Keratinocyte (primary cell): ENCODE data around the gene TRIB2. TPM values are rescaled to one million over a fixed set of nuclear protein-coding genes. Genes with fewer than 3 reads are reported as not detected.

Source experiments
- DNase-seq: peaks from one replicate; pipeline ENCODE4 v3.0.0-alpha.2; 2011; ENCODE audit warnings: low read depth, missing footprints, low spot score
- FAIRE-seq: peaks from 2 replicates; lab custom pipeline; 2011; peaks lifted over from hg19 to GRCh38; lab: Jason Lieb, UNC
- H2AFZ ChIP-seq: 2 replicates; pipeline ENCODE4 v1.6.0; 2012; ENCODE audit warnings: low read length, control low read depth, inconsistent platforms; ENCODE audit not compliant: control insufficient read depth
- H3K27ac ChIP-seq: 2 replicates; pipeline ENCODE4 v1.5.1; 2011; ENCODE audit warnings: low read length; ENCODE audit not compliant: control insufficient read depth, insufficient read depth
- H3K27me3 ChIP-seq: 3 replicates; pipeline ENCODE4 v1.6.0; 2011; ENCODE audit warnings: low read length; ENCODE audit not compliant: control insufficient read depth, insufficient read depth; ENCODE audit errors: extremely low read depth
- H3K36me3 ChIP-seq, 2 experiments: 2 replicates in 1 of 2; 3 replicates in 1 of 2; pipeline ENCODE4 v1.5.1; 2011; ENCODE audit warnings: low read length in 2 of 2, mild to moderate bottlenecking in 1 of 2; ENCODE audit not compliant: control insufficient read depth in 2 of 2, insufficient read depth in 2 of 2; ENCODE audit errors: extremely low read depth in 1 of 2
- H3K4me1 ChIP-seq: 3 replicates; pipeline ENCODE4 v1.5.1; 2011; ENCODE audit warnings: low read length; ENCODE audit not compliant: control insufficient read depth, insufficient read depth; ENCODE audit errors: extremely low read depth
- H3K4me2 ChIP-seq: 3 replicates; pipeline ENCODE4 v1.6.0; 2011; ENCODE audit warnings: low read depth, low read length; ENCODE audit not compliant: control insufficient read depth, insufficient read depth; ENCODE audit errors: extremely low read depth
- H3K4me3 ChIP-seq, 3 experiments: fragments of 200-600 bp in 1 of 3; sonication (generic) in 1 of 3; 2 replicates in 2 of 3; 3 replicates in 1 of 3; pipeline ENCODE4 v1.5.1; 2011 to 2016; ENCODE audit warnings: low read length in 3 of 3, mild to moderate bottlenecking in 3 of 3, control low read depth in 2 of 3, inconsistent platforms in 1 of 3, low read depth in 1 of 3, mixed read lengths in 1 of 3, mixed run types in 1 of 3, moderate library complexity in 1 of 3; ENCODE audit not compliant: control insufficient read depth in 2 of 3, insufficient read depth in 2 of 3; ENCODE audit errors: extremely low read depth in 1 of 3
- H3K79me2 ChIP-seq: 2 replicates; pipeline ENCODE4 v1.6.0; 2012; ENCODE audit warnings: low read length; ENCODE audit not compliant: control insufficient read depth, insufficient read depth
- H3K9ac ChIP-seq: 3 replicates; pipeline ENCODE4 v1.6.0; 2011; ENCODE audit warnings: low read length; ENCODE audit not compliant: control insufficient read depth, insufficient read depth; ENCODE audit errors: extremely low read depth
- H3K9me1 ChIP-seq: 3 replicates; pipeline ENCODE4 v1.6.0; 2011; ENCODE audit warnings: low read length; ENCODE audit not compliant: control insufficient read depth, insufficient read depth; ENCODE audit errors: extremely low read depth
- H3K9me3 ChIP-seq: 2 replicates; pipeline ENCODE4 v1.5.1; 2012; ENCODE audit warnings: low read depth, low read length; ENCODE audit not compliant: control insufficient read depth
- H4K20me1 ChIP-seq: 3 replicates; pipeline ENCODE4 v1.6.0; 2011; ENCODE audit warnings: low read length; ENCODE audit not compliant: control insufficient read depth, insufficient read depth; ENCODE audit errors: extremely low read depth
- CTCF ChIP-seq, 3 experiments: IDR thresholded peaks in 1 of 3; conservative IDR thresholded peaks in 1 of 3; optimal IDR thresholded peaks in 1 of 3; 2 replicates in 2 of 3; 3 replicates in 1 of 3; pipeline versions ENCODE3 to v1.5.1; 2011; ENCODE audit warnings: low read length in 3 of 3, mild to moderate bottlenecking in 3 of 3, moderate library complexity in 2 of 3, control low read depth in 1 of 3, inconsistent platforms in 1 of 3; ENCODE audit not compliant: insufficient read depth in 2 of 3; ENCODE audit errors: extremely low read depth in 1 of 3
- EZH2 ChIP-seq: IDR thresholded peaks from one replicate; pipeline ENCODE4 v1.6.1; 2012; ENCODE audit warnings: inconsistent platforms, mild to moderate bottlenecking, low read length, moderate library complexity
- dilution Hi-C: fragments of 300-500 bp; cut with MboI; formaldehyde crosslinking; loops from one replicate; pipeline ENCODE4 v1.7.0; 2020; ENCODE audit warnings: low sequenced_read_pairs; ENCODE audit not compliant: extremely low pct_ligation_motif_present
- polyA minus RNA-seq, 3 experiments: library from RNA; depleted of rRNA, polyadenylated mRNA; stranded (reverse); fragments of >200 nt; gene quantifications; 1 replicate in 1 of 3; 2 replicates in 1 of 3; 3 replicates in 1 of 3; pipeline ENCODE4 v1.2.3, GENCODE V29; 2011
- polyA plus RNA-seq, 5 experiments: library from polyadenylated mRNA; depleted of rRNA in 3 of 5; stranded (reverse) in 3 of 5; stranded (forward) in 1 of 5; unstranded in 1 of 5; fragments of >200 nt; gene quantifications; 1 replicate in 1 of 5; 2 replicates in 3 of 5; 3 replicates in 1 of 5; pipeline versions ENCODE4 v1.2.1 to v1.2.3, GENCODE V29; 2011 to 2012; ENCODE audit warnings: missing spikeins in 2 of 5, low read depth in 1 of 5, low replicate concordance in 1 of 5

TRIB2 gene
- 4.6 to 8.8 TPM (median 7.7 TPM) in 3 replicates for polyA plus RNA-seq
- 1.1 TPM for polyA plus RNA-seq (2011; ENCODE audit: low read depth)
- polyA plus RNA-seq (2011; cell fraction: cytosol; rRNA removed), result 4.7 and 4.8 TPM in 2 replicates
- 14.6 and 18.5 TPM in 2 replicates for polyA plus RNA-seq (2011; cell fraction: nucleus; rRNA removed)
- polyA plus RNA-seq (2012; ENCODE audit: low replicate concordance), result 2.0 and 9.6 TPM in 2 replicates
- polyA minus RNA-seq, result 4.8 to 7.4 TPM (median 6.8 TPM) in 3 replicates
- polyA minus RNA-seq (2011; cell fraction: cytosol; rRNA and poly(A)+ RNA removed), result 6.9 TPM
- polyA minus RNA-seq (2011; cell fraction: nucleus; rRNA and poly(A)+ RNA removed), result 8.1 and 9.8 TPM in 2 replicates

DNA sequence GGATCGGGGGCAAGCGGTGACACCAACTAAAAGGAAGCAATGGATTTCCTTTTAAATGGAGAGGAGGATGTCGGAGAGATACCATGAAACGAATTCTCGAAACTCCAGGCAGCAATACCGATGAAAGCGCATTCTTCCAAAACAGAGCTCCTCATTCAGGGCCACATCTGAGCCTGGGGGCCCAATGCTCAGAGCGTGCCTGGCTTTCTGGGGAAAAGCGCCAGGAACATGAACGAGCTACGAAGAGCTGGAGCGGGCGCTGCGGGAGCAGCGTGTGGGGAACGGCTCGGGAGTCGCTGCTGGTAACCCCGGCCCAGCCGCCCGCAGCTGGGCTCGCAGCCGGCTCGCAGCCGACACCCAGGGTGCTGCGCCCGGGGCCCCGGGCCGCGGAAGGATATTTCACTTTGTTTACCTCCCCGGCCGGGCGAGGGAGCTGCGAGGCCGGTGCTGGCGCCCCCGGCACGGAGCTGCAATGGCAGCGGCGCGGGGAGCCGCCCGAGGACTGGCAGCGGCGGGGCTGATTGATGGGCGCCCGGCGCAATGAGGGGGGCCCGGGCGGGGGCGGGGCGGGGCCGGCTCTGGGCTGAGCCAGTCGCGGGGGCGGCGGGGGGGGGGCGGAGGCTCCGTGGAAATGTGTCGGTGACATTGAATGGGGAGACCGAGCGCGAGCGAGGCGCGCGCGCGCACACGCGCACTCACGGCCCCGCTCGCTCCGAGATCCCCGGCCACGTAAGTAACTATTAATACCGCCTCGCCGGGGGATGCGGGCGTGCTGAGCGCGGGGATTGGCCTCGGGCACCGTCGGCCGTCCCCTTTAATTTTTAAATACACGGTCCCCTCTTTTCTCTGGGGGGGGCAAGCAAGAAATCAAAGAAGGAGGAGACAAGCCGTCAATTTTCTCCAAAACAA lies at the start of gene TRIB2:
TRIB2 (plus strand) TSS at position 655 of the 909 bp plus-strand sequence. CDS start 1,372 bp downstream, outside the sequence.
- Histone ChIP-seq H3K9me3 (no peaks in the 10 kb centered on the region), H3K27ac (peak within 1 kb of the TSS; percentile 80), H3K9ac (peak within 1 kb of the TSS; percentile 82), H4K20me1 (no peaks in the 10 kb centered on the region), H3K4me2 (peak within 1 kb of the TSS; percentile 97), H2AFZ (peak within 1 kb of the TSS; percentile 85), H3K4me3 (peak within 1 kb of the TSS; percentile 65 to 96 (median 74)), H3K36me3 (no peaks in the 10 kb centered on the region), H3K27me3 (no peaks in the 10 kb centered on the region), H3K9me1 (no peaks in the 10 kb centered on the region), H3K79me2 (peaks cover 10% of the 10 kb centered on the region), H3K4me1 (peaks cover 41% of the 10 kb centered on the region)
- dilution Hi-C loops, result no loop called here
- DNase-seq (no peak), FAIRE-seq (no peak)
- peak in 1 of 3 experiments; percentile 50 for TF ChIP-seq CTCF (optimal IDR thresholded peaks at IDR 0.05 in 1 of 3, IDR thresholded peaks at IDR 0.05 in 1 of 3, conservative IDR thresholded peaks at IDR 0.05 in 1 of 3; ENCODE audit: extremely low read depth in 1 of 3, insufficient read depth in 2 of 3, low read length in 3 of 3)
- TF ChIP-seq EZH2, result no peak

DNA sequence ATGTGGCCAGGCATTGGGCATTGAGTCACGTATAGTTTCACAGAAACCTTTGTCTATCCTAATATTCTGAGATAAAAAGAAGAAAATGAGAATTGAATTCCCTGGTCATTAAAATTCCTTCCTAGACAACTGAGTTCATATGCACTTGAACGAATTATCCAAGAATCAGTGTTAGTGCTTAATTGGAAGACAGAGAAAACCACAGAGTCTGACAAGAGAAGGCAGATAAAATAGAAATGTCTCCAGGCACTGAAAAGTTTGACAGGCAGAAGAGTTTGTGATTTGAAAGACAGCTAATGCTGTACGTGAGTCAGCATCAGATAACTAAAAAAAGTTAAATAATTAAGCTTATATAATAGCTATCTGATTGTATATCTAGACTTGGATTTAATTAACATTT lies 47.7 kb upstream of the TRIB2 start:
- Histone ChIP-seq H3K4me3 (no peak overlapping the region), H3K9me1 (no peaks in the 10 kb centered on the region), H2AFZ (no peak overlapping the region), H3K79me2 (no peaks in the 10 kb centered on the region), H3K27me3 (no peaks in the 10 kb centered on the region), H3K4me2 (no peak overlapping the region), H3K9ac (no peak overlapping the region), H3K27ac (no peak overlapping the region), H3K9me3 (no peaks in the 10 kb centered on the region), H3K4me1 (no peaks in the 10 kb centered on the region), H3K36me3 (no peaks in the 10 kb centered on the region), H4K20me1 (no peaks in the 10 kb centered on the region)
- FAIRE-seq (no peak), DNase-seq (no peak)
- dilution Hi-C loops, result no loop called here
- TF ChIP-seq CTCF (optimal IDR thresholded peaks at IDR 0.05 in 1 of 3, IDR thresholded peaks at IDR 0.05 in 1 of 3, conservative IDR thresholded peaks at IDR 0.05 in 1 of 3; ENCODE audit: extremely low read depth in 1 of 3, insufficient read depth in 2 of 3, low read length in 3 of 3), result no peak
- TF ChIP-seq EZH2, result no peak
